CD1c-positive myeloid dendritic cell (primary cell): ENCODE measurements around the gene PTPRC.
"Not testable (repeated sequence)": the region's sequence is repeated elsewhere in the genome, so short reads cannot be mapped to it uniquely, and the experiment has no call there.

Source experiments
- DNase-seq: peaks from one replicate; pipeline ENCODE4 v3.0.0-alpha.2; 2016; ENCODE audit errors: extremely low spot score

Gene PTPRC, protein sequence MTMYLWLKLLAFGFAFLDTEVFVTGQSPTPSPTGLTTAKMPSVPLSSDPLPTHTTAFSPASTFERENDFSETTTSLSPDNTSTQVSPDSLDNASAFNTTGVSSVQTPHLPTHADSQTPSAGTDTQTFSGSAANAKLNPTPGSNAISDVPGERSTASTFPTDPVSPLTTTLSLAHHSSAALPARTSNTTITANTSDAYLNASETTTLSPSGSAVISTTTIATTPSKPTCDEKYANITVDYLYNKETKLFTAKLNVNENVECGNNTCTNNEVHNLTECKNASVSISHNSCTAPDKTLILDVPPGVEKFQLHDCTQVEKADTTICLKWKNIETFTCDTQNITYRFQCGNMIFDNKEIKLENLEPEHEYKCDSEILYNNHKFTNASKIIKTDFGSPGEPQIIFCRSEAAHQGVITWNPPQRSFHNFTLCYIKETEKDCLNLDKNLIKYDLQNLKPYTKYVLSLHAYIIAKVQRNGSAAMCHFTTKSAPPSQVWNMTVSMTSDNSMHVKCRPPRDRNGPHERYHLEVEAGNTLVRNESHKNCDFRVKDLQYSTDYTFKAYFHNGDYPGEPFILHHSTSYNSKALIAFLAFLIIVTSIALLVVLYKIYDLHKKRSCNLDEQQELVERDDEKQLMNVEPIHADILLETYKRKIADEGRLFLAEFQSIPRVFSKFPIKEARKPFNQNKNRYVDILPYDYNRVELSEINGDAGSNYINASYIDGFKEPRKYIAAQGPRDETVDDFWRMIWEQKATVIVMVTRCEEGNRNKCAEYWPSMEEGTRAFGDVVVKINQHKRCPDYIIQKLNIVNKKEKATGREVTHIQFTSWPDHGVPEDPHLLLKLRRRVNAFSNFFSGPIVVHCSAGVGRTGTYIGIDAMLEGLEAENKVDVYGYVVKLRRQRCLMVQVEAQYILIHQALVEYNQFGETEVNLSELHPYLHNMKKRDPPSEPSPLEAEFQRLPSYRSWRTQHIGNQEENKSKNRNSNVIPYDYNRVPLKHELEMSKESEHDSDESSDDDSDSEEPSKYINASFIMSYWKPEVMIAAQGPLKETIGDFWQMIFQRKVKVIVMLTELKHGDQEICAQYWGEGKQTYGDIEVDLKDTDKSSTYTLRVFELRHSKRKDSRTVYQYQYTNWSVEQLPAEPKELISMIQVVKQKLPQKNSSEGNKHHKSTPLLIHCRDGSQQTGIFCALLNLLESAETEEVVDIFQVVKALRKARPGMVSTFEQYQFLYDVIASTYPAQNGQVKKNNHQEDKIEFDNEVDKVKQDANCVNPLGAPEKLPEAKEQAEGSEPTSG (N-terminal part only)

DNA sequence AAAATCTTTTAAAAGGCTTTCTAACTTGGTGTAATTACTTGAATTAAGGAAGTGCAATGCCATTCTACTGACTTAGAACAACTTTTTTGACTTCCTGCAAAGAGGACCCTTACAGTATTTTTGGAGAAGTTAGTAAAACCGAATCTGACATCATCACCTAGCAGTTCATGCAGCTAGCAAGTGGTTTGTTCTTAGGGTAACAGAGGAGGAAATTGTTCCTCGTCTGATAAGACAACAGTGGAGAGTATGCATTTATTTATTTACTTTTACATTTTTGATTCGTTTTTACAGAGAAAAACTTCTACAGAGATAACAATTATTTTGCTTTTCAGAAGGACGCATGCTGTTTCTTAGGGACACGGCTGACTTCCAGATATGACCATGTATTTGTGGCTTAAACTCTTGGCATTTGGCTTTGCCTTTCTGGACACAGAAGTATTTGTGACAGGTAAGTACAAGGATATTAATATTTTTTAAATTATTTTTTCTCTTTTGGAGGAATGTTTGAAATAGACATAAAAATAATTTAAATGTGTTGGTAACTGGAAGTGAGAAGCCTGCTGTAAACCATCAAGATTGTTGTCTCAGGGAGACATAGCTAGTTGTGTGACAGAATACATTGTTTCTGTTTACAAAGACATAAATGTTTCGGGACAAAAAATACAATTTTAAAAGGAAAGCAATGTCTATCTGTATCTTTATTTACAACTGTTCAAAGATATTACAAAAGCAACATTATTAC, at the start of gene PTPRC:
Gene PTPRC, plus strand, starts transcription at position 147 of the 742 bp plus-strand sequence. Its CDS starts 229 bp downstream, at position 376.
- peak; percentile 92 for DNase-seq

DNA sequence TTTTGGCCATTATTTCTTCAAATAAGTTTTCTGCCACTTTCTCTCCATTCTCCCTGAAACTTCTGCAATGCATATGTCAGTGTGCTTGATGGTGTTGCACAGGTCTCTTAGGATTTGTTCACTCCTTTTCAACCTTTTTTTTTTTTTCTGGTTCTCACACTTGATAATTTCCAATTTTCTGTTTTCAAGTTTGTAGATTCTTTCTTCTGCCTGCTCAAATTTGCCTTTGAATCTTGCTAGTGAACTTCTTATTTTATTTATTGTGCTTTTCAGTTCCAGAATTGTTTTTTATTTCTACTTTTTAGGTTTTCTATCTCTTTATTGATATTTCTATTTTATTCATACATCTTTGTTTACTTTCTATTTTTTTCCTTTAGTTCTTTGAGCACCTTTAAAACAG, 48.4 kb upstream of the PTPRC start:
- no peak for DNase-seq

DNA sequence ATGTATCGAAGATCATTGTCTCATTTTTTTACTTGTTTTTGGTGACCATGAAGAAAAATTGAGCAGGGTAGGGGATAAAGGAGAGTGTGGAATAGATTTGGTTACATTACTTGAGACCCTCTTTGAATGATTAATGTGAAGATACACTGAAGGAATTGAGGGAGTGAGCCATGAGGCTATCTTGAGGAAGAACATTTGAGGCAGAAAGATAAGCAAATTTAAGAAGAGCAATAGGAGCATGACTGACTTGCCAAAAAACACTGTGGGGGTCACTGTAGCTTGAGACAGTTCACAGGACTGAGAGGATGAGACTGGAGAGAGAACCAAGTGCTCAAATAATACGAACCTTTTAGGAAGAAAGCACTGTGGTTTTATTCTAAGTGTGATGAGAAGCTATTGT, 43.1 kb upstream of the PTPRC start:
- DNase-seq: no peak

DNA sequence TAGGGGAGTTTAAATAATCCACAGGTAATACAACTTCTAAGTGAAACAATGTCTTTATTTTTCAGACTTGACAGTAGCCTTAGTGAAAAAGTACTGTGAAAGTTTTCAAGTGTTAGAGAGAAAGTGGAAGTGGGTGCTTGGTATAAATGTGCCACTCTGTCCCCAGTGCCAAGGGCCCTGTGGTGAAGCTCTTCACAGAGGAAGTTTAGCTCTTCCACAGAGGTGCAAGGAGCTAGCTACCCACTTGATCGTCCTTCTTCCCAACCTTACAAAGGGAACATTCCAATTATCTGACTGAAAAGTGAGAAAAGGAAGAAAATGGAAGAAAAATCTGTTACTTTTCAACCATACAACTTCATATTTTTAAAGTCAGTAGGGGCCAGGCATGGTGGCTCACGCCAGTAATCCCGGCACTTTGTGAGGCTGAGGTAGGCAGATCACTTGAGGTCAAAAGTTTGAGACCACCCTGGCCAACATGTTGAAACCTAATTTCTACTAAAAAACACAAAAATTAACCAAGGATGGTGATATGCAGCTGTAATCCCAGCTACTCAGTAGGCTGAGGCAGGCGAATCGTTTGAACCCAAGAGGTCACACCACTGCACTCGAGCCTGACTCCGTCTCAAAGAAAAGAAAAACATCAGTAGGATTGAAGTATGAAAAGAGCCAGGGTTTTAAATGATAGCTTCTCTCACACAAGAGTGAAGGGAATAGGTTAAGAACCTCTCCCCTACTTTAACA, 41.0 kb upstream of the PTPRC start:
- peak; percentile 34 for DNase-seq

DNA sequence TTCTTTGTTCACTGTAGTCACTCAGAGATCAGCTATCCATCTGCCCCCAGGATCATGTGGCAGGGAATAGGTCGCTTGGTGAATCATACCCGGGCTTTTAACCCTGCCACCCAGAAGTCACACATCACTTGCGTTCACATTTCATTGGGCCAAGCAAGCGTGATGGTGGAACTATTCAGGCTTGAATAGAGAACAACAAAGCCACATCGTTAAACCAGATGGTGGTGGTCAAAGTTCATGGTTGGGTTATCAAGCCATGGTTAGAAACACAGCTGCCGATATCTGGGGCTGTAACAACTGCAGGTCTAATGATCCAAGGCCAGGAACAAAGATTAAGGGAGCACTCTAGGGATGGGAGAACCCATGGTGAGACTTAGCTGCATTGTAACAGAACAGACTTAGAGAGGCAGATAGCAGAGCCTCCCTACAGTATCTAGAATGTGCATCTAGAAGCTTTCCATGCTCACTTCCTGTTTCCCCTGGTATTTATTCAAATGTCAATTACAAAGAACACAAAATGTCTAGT, 40.0 kb upstream of the PTPRC start:
- DNase-seq: no peak

DNA sequence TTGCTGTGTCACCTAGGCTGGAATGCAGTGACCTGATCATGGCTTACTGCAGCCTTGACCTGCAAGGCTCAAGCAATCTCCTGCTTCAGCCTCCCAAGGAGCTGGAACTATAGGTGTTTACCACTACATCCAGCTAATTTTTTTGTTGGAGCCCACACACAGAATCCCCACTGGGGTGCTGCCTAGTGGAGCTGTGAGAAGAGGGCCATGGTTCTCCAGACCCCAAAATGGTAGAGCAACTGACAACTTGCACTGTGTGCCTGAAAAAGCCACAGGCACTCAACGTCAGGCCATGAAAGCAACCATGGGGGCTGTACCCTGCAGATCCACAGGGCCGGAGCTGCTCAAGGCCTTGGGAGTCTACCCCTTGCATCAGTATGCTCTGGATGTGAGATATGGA, 39.1 kb upstream of the PTPRC start:
- no peak for DNase-seq

DNA sequence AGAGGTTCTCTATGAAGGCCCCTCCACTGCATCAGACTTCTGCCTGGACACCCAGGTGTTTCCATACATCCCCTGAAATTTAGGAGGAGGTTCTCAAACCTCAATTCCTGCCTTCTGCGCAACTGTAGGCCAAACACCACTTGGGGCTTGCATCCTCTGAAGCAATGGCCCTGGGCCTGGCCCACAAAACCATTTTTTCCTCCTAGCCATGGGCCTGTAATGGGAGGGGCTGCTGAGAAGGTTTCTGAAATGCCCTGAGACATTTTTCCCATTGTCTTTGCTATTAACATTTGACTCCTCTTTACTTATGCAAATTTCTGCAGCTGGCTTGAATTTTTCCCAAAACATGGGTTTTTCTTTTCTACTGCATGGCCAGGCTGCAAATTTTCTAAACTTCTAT, 37.9 kb upstream of the PTPRC start:
- DNase-seq: no peak

DNA sequence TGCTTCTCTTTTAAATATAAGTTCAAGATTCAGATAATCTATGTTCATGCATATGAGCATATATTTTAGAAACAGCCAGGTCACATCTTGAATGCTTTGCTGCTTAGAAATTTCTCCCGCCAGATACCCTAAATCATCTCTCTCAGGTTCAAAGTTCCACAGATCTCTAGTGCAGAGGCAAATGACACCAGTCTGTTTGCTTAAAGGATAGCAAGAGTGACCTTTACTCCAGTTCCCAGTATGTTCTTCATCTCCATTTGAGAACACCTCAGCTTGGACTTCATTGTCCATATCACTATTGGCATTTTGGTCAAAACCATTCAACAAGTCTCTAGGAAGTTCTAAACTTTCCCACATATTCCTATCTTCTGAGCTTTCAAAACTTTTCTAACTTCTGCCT, 37.5 kb upstream of the PTPRC start:
- not testable (repeated sequence) for DNase-seq

DNA sequence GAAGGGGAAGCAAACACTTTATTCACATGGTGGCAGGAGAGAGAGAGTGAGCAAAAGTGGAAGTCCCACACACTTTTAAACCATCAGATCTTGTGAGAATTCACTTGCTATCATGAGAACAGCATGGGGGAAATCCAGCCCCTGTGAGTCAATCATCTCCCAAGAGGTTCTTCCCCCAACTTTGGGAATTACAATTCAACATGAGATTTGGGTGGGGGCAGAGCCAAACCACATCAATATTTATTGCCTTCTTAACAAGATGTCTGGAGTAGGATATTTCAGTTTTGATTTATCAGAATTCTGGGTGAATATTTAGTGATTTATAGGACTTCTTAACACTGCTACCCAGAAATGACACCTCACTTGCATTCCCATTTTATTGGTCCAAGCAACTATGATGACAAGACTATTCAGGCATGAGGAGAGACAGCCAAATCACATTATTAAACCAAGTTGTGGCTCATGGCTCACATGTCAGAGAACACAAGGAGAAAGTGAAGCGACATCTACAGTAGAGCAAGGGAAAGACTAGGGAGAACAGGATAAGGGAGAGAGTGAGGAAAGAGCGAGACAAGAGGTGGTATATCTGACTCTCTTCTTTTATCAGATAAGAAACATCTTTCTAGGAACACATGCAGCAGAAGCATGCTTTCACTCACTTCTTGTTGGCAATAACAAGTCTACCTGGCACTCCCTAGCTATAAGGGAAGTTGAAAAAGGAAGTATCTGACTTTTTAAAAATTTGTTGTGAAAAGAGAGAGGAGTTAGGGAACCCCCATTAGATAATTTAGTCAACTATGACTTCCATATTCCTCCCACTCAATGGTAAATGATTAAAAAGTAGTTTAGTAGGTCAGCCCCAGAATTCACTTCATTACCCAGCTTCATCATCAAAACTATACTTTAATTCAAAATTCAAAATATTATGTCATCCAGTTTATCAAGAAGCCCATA, 36.6 kb upstream of the PTPRC start:
- DNase-seq: peak; percentile 67

DNA sequence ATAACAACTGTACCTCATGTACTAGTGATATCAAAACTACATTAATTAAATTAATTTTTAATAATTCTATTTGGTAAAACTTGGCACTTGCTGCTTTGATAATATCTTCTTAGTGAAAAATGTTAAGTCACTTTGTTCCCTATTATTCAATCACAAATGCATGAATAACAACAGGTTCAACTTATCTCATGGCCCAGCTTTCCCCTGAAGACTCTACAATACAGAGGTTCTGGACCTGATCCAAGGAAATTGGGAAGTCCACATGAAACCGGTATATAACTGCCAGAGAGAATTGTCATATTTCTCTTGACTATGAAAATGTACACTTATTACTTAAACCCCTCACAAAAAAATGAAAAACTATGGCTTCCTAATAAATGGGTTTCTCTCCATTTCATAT, 33.9 kb upstream of the PTPRC start:
- DNase-seq: peak; percentile 18

DNA sequence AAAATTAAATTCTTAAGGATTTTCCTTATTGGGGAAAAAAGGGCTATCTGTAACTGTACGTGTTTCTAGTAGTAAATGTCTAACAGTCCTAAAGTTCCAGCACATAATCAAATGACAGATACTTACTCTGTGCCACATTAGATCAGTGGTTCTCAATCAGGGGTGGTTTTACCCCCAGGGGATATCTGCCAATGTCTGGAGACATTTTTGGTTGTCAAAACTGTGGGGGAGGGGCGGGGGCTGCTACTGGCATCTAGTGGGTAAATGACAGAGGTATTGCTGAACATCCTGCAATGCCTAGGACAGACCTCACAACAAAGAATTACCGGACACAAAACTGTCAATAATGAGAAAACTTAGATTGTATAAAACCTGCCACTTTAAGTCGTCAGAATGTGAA, 33.4 kb upstream of the PTPRC start:
- DNase-seq: no peak

DNA sequence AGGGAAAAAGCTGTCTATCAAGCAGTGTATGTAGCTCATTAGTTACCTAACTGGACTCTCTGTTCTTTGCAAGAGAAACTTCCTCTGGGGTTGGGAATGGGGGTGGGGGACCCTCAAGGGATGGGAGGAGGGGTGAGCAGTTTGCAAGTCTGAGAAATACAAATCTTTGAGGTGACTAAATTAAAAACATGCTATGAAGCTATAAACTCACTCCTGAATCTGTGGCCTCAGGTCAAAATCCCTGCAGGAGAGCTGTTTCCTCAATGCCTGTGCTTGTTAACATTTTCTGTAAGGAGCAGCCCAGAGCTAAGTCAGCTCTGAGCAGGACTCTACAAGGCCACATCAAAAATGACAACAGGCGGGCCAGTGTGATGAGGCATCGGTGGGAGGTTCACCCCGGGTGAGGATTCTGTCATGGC, 32.8 kb upstream of the PTPRC start:
- no peak for DNase-seq

DNA sequence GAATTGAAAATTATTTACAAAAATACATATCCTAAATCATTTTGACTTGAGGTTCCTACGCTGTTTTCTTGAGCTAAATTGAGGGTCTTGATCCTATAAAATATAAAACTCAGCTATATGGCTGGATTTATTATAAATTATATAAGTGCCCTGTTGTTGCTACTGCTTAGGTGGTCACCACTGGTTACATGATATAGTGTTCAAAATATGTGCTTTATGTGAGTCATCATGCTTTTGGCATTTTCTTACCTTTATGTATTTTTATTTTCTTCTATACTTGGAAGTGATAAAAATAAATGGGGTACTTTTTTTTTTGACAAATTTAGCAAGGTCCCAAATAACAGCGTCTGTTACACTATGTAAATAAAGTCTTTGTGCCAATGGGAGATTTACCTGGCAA, 31.1 kb upstream of the PTPRC start:
- no peak for DNase-seq

DNA sequence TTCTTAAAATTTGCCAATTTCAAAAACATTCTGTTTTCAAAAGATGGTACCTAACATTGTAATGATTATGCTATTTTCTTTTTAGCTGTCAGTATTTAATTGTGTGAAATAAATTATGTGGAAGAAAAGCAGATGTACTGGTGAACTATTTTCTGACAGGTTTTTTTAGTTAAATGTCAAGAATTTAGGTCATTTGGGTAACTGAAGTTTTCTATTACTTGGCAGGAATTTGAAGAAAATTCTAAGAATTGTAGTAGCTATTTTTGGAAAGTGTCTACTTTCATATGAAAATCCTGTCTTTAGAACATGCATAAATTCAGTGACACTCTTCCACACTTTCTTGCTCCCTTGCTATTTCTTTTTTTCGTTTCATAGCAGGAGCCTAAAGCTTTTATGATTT, 28.5 kb upstream of the PTPRC start:
- DNase-seq: no peak

DNA sequence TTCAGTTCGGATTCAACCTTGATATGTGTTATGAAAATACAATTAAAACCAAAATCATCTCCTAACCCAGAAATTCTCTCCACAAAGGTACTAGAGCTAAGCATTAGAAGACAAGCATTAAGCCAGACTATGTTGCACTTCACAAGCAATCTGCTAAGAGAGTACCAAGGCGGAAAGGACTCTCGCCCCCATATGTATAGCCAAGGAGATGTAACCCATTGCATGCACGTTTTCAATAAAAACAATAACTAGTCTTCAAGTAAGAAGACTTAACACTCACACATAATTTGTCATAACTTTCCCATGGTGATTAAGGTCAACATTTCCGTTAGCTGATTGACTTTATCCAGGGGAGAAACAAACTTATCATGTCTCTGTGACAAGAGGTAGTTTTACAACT, 27.6 kb upstream of the PTPRC start:
- DNase-seq: no peak

DNA sequence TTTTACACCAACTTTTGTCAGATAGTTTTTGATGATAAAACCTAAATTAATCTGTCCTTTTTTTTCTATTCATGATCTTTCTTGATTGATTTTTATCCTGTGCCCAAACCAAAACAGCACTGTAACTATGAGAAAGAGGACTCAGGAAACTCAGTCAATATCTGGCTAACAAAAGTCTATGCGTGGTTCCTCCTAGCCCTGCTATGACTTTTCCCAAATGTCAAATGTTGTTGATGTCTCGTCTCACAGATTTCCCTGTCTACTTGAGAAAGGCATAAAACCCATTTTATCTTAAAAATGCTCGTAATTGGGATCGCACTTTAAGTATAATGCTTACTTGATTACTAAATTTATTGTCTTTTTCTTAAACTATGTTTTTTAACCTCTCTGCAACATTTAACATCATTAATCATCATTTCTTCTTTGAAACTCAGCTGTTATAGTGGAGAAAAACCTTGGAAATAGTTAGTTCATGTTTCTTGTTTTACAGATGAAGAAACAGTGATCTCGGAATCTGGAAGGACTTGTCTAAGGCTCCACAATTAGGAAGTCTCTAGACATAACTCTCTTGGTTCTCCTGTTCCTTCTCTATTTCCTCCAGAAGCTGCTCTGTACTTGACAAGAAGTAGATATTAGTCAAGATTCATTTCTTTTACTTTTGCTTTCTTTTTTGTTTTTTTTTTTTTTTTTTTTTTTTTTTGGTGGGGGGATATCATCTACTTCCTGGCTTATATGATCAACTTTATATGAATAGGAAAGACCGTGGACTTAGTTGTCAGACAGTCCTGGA, 26.2 kb upstream of the PTPRC start:
- DNase-seq: peak; percentile 52

DNA sequence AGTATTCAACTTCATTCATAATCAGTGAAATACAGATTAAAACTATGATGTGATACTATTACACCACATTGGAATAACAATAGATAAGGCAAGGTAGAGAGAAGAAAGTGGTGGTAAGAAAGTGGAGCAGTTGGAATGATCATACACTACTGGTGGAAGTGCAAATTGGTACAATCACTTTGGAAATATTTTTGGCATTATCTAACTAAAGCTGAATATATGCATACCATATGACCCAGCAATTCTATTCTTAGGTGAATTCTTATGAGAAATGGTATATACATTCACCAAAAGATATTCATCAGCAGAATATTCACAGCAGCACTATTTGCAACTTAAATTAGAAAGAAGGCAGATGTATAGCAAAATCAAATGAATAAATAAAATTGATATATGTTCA, 21.4 kb upstream of the PTPRC start:
- no peak for DNase-seq

DNA sequence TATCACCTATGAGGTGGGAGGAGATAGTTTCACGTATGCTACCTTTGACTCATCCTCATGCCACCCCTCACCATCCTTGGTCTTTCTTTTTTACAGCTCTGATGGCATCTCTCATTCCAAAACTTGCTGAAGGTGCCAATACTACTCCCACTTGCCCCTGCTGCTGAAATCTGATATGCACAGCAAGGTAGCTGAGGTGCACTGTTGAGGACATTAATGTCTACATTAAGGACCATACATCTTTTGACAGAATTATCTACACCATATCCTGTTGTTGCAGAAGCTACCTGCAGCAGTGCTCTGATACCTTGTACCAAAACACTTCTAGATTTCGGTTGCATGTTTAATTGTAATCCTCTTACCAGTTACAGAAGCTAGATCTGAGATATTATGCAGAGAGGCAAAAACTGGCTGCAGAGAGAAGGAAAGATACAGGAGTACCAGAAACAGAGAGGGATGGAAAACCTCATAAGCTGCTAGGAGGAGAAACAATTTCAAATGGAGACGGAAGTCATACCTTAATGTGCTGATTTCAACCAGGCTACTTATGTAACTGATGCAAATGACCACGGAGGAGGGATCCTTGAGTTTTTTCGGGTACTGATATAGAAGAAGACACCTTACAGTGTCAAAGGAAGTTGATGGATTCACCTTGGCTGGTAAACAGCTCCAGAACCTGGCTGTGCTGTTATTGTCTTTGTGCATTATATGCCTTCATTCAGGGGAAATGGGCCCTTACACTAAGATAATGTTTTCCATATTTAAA, 19.3 kb upstream of the PTPRC start:
- DNase-seq: no peak
